Muscle of arm (tissue), 12 donors: ENCODE results near the gene NSMCE1. TPM values are rescaled to one million over a fixed set of nuclear protein-coding genes. Genes with fewer than 3 reads are reported as not detected.
"Not testable (repeated sequence)": the region's sequence is repeated elsewhere in the genome, so short reads cannot be mapped to it uniquely, and the experiment has no call there.

ENCODE experiments used
- DNase-seq: peaks from one replicate; pipeline ENCODE4 v3.0.0-alpha.2; 2013
- polyA plus RNA-seq, 12 donors: library from polyadenylated mRNA; unstranded; fragments of 120-200 nt; gene quantifications; one replicate each; pipeline ENCODE4 v1.2.1, GENCODE V29; 2013; ENCODE audit not compliant: insufficient read length in 12 of 12

Gene NSMCE1
- polyA plus RNA-seq, 12 donors: 41.9 to 190 (median 51.5) TPM; not detected in 1

GRCh38 chr16:27273670-27274423, 5.3 kb upstream of the NSMCE1 start:
- DNase-seq: no peak

DNA sequence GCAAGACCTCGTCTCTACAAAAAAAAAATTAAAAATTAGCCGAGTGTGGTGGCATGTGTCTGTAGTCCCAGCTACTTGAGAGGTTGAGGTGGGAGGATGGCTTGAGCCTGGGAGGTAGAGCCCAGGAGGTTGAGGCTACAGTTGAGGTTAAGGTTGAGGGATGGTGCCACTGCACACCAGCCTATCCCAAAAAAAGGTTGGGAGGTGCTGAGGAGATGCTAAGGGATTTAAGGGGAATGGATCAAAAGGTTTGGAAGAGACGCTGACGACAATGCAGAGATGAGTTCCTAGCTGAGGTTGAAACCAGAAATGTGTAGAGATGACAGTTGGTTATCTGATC, 4.7 kb upstream of the NSMCE1 start:
- DNase-seq: no peak

- DNase-seq: not testable (repeated sequence)
These were observed 4.1 kb upstream of the NSMCE1 start for GRCh38 chr16:27272697-27273096.

DNA sequence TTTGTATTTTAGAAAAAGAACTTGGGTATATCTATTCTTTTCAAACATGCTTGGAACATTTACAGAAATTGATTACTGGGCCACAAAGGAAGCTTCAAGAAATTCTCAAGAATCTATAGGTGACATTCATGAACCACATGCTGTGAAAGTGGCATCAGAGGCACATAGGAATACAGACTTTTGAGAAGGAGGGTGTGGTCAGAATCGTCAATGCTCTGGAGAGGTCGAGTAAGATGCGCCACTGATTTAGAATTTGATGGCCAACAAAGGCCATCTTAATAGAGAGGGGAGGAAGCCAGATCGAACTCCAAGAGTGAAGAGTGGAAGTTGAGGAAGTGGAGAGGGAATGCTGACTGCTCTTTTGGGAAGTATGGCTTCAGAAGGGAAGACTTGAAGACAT, 3.5 kb upstream of the NSMCE1 start:
- no peak for DNase-seq

GRCh38 chr16:27270349-27270748, 1.8 kb upstream of the NSMCE1 start:
- no peak for DNase-seq

GRCh38 chr16:27269300-27270150, 953 bp upstream of the NSMCE1 start:
- DNase-seq: no peak

- no peak for DNase-seq
These were observed 1.4 kb downstream of the NSMCE1 start for GRCh38 chr16:27267037-27267677.

- no peak for DNase-seq
These were observed 2.6 kb downstream of the NSMCE1 start for GRCh38 chr16:27265982-27266381.

GRCh38 chr16:27264151-27264550, 4.4 kb downstream of the NSMCE1 start:
- DNase-seq: no peak

DNA sequence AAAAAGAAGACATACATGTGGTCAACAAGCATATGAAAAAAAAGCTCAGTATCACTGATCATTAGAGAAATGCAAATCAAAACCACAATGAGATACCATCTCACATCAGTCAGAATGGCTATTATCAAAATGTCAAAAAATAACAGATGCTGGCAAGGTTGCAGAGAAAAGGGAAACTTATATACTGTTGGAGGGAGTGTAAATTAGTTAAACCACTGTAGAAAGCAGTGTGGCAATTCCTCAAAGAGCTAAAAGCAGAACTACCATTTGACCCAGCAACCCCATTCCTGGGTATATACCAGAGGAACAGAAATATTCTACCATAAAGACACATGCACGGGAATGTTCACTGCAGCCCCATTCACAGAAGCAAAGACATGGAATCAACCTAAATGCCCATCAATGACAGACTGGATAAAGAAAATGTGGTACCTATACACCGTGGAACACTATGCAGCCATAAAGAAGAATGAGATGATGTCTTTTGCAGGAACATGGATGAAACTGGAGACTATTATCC, 5.6 kb downstream of the NSMCE1 start:
- DNase-seq: not testable (repeated sequence)

- DNase-seq: no peak
These were observed 8.9 kb downstream of the NSMCE1 start for GRCh38 chr16:27259710-27260109.

- no peak for DNase-seq
These were observed 10.3 kb downstream of the NSMCE1 start for GRCh38 chr16:27258241-27258734.

DNA sequence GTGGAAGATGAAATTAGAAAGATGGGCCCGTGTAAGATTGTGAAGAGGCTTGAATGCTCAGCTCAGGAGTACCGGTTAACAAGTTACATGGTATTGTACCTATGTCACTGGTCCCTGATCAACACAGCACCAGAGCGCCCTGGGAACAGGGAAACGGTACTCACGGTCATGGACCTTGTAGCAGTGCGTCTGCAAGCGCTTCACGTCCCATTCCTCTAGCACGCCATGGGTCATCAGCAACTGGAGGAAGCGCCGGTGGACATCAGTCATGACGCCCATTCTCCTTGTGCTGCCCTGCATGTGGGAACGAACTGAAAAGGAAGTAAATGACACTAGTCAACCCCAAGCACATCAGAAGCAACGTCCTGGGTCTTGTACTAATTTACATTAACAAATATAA, 11.3 kb downstream of the NSMCE1 start:
- no peak for DNase-seq

GRCh38 chr16:27256861-27257260, 11.7 kb downstream of the NSMCE1 start:
- no peak for DNase-seq

DNA sequence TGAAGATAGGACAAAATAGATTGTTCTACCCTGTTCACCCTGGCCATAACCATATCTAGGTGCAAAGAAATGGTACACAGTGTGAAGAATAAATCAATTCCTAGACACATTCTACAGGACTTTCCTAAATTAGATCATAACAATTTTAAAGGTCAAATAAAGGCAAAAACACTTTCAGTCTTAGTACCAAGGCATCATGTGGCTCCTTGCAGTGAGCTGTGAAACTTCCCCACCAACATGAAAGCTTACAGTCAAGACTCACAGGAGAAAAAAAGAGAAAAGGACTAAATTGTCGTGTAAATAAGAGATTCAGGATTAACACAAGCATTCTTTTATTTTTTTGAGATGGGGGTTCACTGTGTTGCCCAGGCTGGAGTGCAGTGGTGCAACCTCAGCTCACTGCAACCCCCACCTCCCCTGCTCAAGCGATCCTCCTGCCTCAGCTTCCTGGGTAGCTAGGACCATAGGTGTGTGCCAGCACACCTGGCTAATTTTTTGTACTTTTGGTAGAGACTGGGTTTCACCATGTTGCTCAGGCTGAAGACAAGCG, 14.2 kb downstream of the NSMCE1 start:
- DNase-seq: no peak

- no peak for DNase-seq
These were observed 15.0 kb downstream of the NSMCE1 start for GRCh38 chr16:27253526-27253930.

- no peak for DNase-seq
These were observed 16.4 kb downstream of the NSMCE1 start for GRCh38 chr16:27252206-27252585.

- DNase-seq: no peak
These were observed 16.9 kb downstream of the NSMCE1 start for GRCh38 chr16:27251541-27252205.

DNA sequence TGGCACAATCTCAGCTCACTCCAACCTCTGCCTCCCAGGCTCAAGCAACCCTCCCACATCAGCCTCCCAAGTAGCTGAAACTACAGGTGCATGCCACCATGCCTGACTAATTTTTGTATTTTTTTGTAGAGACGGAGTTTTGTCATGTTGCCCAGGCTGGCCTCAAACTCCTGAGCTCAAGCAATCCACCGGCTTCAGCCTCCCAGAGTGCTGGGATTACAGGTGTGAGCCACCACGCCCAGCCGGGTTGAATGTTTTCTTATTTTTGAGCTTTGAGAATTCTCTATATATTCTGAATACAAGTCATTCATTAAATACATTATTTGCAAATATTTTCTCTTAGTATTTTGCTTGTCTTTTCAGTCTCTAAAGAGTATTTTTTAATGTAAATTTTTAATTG, 19.7 kb downstream of the NSMCE1 start:
- DNase-seq: not testable (repeated sequence)

DNA sequence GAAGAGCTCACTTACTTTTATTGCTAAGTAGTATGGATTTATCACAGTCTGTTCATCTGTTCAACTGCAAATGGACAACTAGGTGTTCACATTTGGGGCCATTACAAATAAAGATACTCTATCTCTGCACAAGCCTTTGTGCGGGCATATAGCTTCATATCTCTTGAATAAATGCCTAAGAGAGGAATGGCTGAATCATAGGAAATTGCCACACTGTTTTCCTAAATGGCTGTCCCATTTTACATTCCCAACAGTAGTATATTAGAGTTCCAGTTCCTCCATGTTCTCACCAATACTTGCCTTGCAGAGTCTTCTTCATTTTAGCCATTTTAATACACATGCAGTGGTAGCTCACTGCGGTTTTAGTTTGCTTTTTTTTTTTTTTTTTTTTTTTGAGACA, 20.5 kb downstream of the NSMCE1 start:
- no peak for DNase-seq

- DNase-seq: not testable (repeated sequence)
These were observed 21.5 kb downstream of the NSMCE1 start for GRCh38 chr16:27247076-27247475.
